GM21381 (cell line): ENCODE measurements around the gene HOTAIR.

Source experiments
- ATAC-seq: cut with Tn5 transposase; IDR thresholded peaks from one replicate; pipeline ENCODE4 v1.9.1; 2021; ENCODE audit warnings: mild to moderate bottlenecking, moderate library complexity; ENCODE audit not compliant: unreplicated experiment

Gene HOTAIR

DNA sequence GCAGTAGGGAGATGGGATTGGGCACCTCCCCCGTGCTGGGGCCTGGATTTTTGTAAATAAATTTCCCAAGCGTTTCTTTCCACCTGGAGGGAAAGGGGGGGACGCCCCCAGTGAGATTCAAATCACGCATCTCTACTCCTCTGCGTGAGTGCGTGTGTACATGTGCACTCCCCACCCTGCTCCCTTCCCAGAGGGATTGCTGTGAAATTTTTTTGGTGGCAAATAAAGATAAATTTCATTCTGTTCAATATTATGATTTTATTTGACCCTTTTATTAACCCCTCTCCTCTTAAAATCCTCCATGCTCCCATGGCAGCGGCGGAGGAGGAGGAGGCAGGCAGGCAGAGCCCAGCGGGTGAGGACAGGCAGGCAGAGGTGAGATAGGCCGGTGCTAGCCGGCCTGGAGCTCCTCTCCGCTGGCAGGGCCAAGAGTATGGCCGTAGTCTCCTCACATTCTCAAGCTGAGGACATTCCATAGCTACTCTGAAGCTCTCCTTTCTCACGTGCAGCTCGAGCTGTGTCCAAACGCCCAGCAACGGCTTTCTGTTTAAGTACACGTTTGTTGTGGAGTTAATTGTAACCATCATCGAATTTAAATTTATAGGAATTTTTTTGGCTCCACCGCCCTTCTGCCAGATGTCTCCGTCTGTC is 1.5 kb upstream of the HOTAIR start:
- no peak for ATAC-seq

DNA sequence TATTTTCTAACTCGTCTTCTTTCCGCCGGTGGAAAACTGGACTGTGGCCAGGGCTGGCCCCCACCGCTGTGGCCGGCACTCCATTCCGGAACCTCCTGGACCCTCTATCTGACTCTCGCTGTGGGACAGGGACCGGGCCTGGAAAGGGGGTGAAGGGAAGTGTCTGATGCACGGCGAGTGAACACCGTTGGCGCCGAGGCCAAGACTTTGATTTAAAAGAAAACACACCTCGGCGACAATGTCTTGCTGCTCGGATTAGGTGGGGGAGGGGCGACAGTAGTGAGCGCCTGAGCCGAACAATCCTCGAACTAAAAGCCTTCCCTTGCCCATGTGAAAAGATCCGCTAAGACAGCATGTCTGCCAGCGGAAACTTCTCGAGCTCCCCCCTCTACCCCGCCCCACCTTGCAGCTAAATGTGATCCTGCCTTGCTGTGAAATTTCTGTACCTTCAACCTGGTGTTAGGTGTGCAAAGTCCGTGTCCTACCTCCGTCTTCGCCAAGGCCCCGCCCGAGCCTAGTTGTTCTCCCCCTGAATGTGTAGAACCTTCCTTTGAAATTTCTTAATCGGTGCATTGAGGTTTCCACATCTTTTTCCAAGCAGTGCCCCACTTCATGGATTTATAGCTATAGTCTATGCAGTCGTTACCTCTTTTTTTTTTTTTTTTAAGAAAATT is 862 bp upstream of the HOTAIR start:
- no peak for ATAC-seq

DNA sequence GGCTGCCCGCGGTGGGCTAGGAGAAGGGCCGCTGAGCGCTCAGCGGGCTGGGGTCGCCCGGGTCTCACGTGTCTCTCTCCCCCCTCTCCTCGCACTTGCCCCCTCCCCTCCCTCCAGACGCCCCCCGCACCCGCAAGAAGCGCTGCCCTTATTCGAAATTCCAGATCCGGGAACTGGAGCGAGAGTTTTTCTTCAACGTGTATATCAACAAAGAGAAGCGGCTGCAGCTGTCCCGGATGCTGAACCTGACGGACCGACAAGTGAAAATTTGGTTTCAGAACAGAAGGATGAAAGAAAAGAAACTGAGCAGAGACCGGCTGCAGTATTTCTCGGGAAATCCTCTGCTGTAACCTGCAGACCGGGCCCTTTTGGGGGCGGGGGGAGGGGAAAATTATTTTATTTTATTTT is 314 bp upstream of the HOTAIR start:
- ATAC-seq: no peak

DNA sequence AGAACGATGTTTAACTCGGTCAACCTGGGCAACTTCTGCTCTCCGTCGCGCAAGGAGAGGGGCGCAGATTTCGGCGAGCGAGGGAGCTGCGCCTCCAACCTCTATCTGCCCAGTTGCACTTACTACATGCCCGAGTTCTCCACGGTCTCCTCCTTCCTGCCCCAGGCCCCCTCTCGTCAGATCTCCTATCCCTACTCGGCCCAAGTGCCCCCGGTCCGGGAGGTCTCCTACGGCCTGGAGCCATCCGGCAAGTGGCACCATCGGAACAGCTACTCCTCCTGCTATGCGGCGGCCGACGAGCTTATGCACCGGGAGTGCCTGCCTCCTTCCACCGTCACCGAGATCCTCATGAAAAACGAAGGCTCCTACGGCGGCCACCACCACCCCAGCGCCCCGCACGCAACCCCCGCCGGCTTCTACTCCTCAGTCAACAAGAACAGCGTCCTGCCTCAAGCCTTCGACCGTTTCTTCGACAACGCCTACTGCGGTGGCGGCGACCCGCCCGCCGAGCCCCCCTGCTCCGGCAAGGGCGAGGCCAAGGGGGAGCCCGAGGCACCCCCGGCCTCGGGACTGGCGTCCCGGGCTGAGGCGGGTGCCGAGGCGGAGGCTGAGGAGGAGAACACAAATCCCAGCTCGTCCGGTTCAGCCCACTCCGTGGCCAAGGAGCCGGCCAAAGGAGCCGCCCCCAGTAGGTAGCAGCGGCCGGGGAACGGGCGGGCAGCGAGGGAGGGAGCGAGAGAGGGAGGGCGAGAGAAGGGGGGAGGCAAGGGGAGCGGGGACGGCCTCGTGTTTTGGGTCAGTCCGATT is 1.3 kb downstream of the HOTAIR start:
- no peak for ATAC-seq

DNA sequence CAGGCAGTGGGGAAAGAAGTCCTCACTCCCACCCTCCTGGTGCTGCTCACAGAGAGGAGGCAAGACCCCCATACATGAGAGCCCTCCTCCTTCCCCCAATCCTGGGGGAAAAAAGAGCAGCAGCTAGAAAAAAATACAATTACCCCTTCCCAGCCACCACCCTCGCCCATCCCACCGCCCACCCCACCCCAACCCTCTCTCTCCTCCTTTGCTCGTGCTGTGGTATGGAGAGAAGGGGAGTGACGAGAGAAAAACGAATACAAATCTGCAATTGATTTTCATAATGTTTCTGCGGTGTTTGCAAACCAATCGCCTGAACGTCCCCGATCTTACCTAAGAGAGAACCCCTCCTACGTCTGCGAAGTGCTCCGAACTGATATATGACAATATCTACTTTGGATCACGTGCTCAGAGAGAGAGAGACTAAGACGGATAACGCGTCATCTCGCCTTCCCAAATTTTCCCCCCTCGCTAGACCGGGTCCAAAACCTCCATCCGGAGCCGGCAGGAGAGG is 2.0 kb downstream of the HOTAIR start, which contains the start of gene HOXC11:
HOXC11 (plus strand) TSS at position 405 of the 514 bp plus-strand sequence. CDS start 116 bp downstream, outside the sequence.
- ATAC-seq: no peak

DNA sequence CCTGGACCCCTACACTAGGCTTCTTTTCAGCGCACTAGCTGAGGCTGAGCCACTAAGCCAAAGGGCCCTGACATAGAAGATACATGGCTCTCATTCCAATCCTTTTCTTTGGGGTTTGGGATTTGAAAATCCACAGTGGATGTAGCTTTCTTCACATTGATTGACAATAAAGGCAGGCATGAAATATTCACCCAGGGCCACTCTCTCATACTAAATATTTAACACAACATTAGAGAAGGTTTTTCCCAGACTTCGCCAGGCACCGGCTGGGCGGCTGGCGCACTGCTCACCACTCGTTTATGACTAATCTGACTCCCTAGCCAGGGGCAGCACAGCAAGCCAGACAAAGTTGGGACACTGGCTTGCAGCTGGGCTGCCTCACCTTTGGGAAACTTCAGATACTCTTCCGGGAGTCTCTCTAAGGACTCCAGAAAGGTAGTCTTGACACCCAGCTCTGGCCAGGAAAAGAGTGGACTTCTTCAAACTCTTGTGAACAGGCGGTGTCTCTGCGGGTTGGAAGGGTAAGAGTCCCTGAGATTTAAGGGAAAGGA is 2.5 kb downstream of the HOTAIR start:
- no peak for ATAC-seq

DNA sequence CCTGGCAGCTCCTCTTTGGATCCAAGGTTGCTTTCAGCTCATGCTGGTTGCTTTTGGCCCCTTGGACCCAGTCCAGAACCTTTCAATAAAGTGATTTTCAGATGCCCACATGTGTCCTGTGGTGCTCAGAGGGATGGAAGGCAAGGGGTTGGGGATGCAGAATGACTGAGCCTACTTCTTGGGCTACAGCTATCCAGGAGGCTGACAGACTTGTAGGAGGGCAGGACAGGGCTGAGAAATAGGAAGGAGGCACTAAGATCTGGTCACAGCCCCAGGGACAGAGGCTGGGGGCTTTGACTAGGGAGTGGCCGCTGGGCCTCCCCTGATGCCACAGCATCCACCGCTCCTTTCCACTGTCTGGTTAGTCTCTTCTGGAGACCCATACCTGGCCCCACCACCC is 3.1 kb downstream of the HOTAIR start:
- no peak for ATAC-seq

DNA sequence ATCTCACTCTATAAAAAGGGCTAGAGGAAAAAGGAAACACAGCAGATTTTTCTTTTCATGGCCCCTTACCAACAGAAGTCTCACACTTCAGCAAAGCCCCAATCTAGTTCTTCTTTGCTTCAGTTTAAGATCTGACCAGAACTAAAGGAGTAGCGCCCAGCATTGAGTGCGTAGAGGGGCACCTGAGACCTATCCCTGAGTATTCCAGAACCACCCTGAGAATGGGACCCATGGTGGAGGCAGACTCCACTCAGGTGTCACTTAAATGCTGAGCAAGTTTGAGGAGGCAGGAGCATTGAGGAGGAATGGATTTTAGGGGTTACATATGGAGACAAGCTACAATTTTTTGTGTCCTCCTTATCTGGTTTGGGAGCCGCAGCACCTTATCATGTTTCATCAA is 3.6 kb downstream of the HOTAIR start:
- no peak for ATAC-seq

DNA sequence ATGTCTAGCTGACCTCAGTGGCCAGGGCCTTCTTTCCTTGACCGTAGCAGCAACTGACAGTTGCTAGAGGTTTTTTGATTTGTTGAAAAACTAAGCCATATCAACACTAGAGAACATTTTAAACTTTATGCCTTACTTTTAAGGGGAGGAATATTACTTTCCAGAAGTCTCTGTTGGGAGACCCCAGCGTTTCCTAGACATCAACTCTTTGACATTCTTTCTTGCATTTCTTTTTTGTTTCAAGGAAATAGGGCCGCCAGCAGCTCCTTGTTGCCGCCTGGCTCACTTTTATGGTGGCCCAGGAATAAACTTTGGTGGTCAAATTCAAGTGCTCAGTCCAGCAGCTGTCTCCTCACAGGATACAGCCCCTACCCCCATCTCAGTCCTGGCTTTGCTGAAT is 4.3 kb downstream of the HOTAIR start:
- no peak for ATAC-seq

DNA sequence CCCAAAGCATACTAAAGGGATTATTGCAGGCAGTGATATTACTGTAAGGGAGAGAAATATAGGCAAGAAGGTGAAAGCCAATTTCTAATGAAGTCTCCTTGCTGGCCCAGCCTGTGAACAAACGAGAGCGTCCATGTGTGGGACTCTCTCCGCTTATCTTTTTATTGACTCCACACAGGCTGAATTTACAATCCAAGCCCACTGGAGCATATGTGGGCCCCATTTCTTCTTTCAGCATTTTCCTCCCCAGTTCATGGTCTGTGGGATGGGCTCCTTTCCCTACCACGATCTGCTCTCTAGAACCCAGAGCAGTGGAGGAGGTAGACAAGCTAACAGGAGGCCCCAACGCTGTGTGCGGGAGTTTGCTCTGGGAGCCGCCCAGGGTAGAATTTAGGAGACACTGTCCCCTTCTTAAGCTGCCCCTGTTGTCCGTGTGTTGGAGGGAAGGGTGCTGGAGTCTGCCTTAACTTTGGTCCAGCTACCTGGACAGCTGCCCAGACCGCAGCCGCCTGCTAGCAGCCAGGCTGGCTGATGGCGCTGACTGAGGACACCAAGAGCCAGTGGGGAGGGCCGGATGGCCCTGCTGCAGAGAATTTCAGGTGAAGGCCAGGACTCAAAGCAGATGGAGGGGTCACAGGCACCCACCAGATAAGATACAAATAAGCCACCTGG is 5.0 kb downstream of the HOTAIR start:
- ATAC-seq: no peak

DNA sequence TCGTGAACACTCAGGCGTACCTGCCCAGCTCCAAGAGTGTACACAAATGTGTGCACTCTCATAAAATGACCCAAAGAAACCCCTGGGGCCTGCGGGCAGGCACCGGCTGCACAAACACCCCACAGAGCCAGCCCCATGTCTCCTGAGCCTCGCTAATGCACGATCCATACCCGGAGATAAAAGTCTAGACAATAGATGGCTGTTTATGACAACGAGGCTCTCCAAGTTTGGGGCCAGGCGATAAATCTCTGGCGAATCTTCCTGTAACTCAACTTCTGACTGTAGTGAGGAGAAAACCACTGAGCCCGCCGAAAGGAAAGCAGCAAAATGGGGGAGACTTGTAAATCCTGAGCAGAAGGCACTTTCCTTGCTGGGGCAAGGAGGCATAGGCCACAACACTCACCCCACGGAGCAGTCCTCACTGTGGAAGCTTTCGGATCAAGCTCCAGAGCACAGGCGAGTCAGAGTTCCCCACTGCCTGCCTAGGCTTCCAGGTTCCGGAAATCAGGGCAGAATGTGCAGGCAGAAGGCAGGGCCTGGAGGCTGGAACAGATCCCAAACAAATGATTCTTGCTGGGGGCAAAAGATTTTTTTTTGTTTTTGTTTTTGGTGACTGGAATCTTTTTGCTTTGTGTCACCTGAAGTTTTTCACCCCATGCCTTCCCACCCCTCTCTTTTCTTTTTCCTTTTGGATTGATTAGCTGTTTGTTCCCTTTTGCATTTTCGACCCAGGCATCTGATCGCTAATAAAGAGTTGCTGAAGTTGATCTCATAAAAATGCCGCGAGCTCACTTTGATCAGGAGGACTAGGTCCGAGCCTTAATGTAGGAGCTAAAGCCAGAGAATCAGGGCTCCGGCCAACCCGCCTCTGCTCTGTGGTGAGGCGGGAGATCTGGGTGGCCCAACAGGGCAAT is 6.3 kb downstream of the HOTAIR start:
- ATAC-seq: no peak

DNA sequence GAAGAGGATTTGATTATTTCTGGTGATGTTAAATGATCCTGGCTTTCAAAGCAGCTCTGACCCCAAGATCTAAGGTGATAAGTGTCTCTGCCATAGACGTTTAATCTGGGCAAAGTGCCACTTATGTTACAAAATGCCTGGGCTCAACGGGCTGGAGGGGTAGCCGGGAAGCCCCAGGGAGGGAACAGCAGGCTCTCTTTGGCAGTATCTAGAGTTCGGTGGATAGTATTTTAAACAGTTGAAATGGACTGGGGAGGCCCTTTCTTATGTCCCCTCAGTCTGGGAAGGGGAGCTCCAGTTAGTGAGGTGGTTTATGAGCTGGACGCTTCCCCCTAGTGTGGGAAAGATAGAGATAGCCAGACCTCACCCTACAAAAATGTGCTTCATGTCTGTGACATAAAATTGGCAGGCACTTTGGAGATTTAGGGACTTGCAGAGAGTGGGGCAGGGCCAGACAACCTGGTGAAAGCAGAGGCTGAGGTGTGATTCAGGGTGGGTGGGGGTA is 7.3 kb downstream of the HOTAIR start:
- ATAC-seq: no peak

DNA sequence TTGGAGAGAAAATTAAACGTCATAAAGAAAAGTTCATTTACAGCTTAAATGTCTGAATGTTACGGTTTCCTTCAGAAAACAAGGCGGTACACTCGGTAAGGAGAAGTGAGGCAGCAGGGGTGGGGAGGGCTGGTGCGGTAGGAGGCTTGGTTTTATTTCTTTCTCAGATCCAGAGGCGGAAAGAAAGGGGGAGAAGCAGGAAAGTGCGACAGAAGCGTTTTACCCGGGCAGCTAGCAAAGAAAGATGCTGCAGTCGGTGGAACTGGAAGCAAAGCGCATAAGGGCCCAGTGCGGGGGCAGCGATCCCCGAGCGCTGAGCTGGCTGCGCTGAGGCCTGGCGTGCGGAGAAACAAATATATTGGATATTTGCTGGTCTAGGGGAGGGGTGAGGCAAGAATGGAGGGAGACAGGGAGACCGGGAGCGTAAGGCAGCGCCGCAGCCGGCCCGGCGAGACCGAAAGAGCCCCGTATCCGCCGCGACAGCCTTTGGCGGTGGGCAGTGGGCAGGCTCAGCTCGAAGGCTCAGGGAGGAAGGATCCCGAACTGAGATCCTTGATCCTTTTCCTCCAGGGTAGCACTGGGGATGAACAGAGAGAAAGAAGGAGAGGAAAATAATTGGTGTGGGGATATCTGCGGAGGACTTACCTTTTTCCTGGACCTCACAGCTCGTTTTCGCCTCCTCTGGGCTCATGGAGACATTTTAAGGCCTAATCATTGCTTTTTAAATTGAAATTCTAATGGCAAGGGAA is 8.2 kb downstream of the HOTAIR start:
- no peak for ATAC-seq

DNA sequence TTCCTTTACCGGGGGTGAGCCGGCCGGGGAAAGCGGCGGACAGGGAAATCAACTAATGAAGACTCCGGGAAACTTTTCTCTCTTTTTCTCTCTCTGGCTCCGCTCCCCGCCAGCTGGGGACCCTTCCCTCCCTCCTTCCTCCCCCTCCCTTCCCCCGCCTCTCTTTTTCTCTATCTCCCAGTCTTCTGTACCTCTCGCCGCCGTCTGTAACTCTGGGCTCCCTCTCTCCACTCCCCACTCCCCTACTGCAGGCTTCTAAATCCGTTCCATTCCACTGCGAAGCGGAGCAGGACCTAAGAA is 8.7 kb downstream of the HOTAIR start:
- ATAC-seq: no peak

DNA sequence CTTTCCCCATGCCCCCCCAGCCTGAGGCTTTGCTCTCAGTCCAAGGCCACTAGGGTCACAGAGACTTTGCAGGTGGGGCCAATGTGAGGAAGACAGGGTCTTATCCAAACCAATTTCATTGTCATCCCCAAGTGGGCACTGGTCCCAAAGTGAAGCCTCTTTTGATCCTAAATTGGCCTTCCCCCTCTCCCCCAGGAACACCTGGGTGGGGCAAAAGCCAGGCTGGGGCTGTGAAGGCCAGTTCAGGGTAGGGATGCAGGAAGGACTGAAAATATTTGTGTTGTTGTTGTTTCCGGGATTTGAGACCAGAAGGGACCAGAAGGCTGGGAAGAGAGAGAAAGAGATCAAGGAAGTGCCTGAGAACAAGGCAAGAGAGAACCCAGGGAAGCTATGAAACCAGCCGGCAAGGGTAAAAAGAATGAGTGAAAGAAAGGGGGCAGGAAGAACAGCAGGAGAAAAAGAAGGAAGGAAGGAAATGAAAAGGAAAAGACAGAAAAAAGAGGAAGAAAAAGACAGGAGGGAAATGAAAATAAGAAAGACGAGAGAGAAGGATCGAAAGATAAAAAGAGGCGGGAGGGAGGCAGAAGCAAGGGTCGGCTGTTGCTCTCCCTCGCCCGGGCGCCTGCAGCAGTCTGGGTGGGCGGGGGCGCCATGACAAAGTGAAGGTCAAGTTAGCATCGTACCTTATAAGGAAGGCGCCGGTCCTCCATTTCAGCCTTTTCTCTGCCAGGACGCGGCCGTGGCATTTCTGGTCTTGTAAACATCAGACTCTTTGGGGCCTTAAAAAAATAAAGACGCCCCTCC is 9.3 kb downstream of the HOTAIR start:
- ATAC-seq: no peak

DNA sequence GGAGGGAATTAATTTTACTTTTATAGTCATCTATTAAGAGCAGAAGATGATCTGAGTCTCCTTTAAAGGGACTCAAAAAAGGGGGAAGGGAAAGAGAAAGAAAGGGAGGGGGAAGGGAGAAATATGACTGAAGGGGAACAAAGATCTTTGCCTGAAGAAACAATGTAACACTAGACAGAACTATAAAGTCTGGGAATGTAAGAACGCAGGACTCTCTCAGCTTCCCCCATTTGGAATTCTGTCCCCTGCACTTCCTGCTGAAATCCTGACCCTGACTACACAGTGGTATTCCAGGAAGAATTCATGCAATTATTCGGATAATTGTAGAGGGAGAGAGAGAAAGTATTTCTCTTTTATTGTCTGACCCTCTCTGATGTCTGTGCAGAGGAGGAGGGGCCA is 10.4 kb downstream of the HOTAIR start:
- no peak for ATAC-seq

DNA sequence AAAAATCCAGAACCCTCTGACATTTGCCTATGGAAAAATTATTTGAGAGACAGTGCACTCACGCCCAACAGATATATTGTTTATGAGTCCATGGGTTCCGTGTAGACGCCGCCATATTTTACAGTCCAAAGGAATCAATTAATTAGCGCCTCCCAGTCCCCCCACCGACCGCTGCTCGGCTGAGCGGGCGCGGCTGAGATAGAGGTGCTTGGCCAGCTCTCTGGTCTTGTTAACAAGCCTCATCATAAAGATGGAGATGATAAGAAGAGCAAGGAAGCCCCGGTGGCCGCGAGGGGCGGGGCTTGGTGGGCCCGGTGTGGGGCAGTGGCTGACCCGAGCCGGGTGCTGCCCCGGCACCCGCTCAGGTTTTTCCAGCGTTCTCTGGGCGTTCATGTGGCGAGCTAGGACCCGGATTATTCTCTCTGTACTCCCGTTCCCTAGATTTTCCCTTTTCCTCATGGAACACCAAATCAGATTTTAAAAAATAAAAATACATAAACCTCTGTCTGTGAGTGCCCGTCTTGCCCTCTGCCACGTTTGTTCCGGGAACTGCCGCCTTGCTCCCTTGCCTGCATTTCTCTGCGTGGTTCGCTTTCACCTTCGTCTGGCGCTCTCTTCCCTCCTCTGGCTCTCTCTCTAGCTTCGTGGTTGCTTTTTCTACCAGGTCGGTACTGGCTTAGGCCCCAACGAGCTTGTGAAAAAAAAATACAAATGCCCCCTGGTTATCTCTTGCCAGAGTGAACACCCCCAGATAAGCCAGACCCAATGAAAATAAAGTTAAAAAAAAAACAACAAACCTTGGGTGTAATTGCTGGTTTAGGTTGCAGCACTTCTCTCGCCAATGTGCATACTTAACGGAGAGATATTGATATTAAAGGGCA is 11.1 kb downstream of the HOTAIR start:
- ATAC-seq: no peak
